HepG2 (cell line): ENCODE results near the gene FRAS1. TPM values are rescaled to one million over a fixed set of nuclear protein-coding genes. Genes with fewer than 3 reads are reported as not detected.

Experiments used
- BORCS8-MEF2B ChIP-seq: sonication (generic); formaldehyde crosslinking; IDR thresholded peaks from 2 replicates; pipeline ENCODE4 v1.8.0; 2022; ENCODE audit warnings: mild to moderate bottlenecking, missing genetic modification reagents
- CBX2 ChIP-seq, 2 experiments: fragments of 200-600 bp in 1 of 2; sonication (generic); formaldehyde crosslinking in 1 of 2; IDR thresholded peaks; 2 replicates each; pipeline versions ENCODE4 v1.7.0 to v1.8.1; 2018 to 2022; ENCODE audit warnings: low read depth in 2 of 2, low read length in 1 of 2, mild to moderate bottlenecking in 1 of 2, missing genetic modification reagents in 1 of 2
- FOXJ3 ChIP-seq: sonication (generic); formaldehyde crosslinking; IDR thresholded peaks from 2 replicates; pipeline ENCODE4 v1.4.0; 2020; ENCODE audit warnings: missing genetic modification reagents, mild to moderate bottlenecking, borderline replicate concordance
- HDAC2 ChIP-seq: sonication (generic); formaldehyde crosslinking; IDR thresholded peaks from 2 replicates; pipeline ENCODE4 v1.4.0; 2020; ENCODE audit warnings: missing genetic modification reagents
- HNF4G ChIP-seq, 2 experiments: sonication (generic) in 1 of 2; formaldehyde crosslinking in 1 of 2; IDR thresholded peaks; 2 replicates each; pipeline versions ENCODE4 v1.4.0 to v1.6.1; 2011 to 2020; ENCODE audit warnings: borderline replicate concordance in 2 of 2, low read depth in 2 of 2, mild to moderate bottlenecking in 2 of 2, low read length in 1 of 2, missing genetic modification reagents in 1 of 2, moderate library complexity in 1 of 2
- MIXL1 ChIP-seq: IDR thresholded peaks from 2 replicates; pipeline ENCODE4 v1.6.1; 2016
- NFIC ChIP-seq: IDR thresholded peaks from 2 replicates; pipeline ENCODE4 v1.6.1; 2012; ENCODE audit warnings: mild to moderate bottlenecking, low read length, inconsistent platforms
- NONO ChIP-seq, 2 experiments: fragments of 450-650 bp in 1 of 2; sonication (generic) in 1 of 2; formaldehyde crosslinking in 1 of 2; IDR thresholded peaks in 1 of 2; conservative IDR thresholded peaks in 1 of 2; 2 replicates each; pipeline versions ENCODE4 v1.6.1 to v1.8.0; 2017 to 2022; ENCODE audit warnings: mild to moderate bottlenecking in 1 of 2, missing genetic modification reagents in 1 of 2, moderate library complexity in 1 of 2
- NR2F2 ChIP-seq: IDR thresholded peaks from 2 replicates; pipeline ENCODE4 v1.6.1; 2012; ENCODE audit warnings: low read depth, inconsistent platforms, borderline replicate concordance
- PBX2 ChIP-seq: IDR thresholded peaks from 2 replicates; pipeline ENCODE4 v1.6.1; 2016; ENCODE audit warnings: control low read depth
- POGZ ChIP-seq: sonication (generic); formaldehyde crosslinking; IDR thresholded peaks from 2 replicates; pipeline ENCODE4 v1.4.0; 2020; ENCODE audit warnings: mild to moderate bottlenecking, missing genetic modification reagents
- PTBP1 ChIP-seq: fragments of 200-400 bp; formaldehyde crosslinking; IDR thresholded peaks from 2 replicates; pipeline ENCODE4 v1.6.1; 2018; ENCODE audit warnings: low read length, low read depth; ENCODE audit not compliant: poor library complexity, severe bottlenecking
- SALL1 ChIP-seq: sonication (generic); formaldehyde crosslinking; IDR thresholded peaks from 2 replicates; pipeline ENCODE4 v1.8.0; 2022; ENCODE audit warnings: mild to moderate bottlenecking, missing genetic modification reagents
- SAP130 ChIP-seq: IDR thresholded peaks from 2 replicates; pipeline ENCODE4 v1.6.1; 2016; ENCODE audit warnings: low read depth
- SOX6 ChIP-seq, 2 experiments: fragments of 450-650 bp in 1 of 2; sonication (generic) in 1 of 2; formaldehyde crosslinking in 1 of 2; IDR thresholded peaks; 2 replicates each; pipeline versions ENCODE4 v1.4.0 to v1.6.1; 2017 to 2020; ENCODE audit warnings: antibody characterized with exemption in 1 of 2, mild to moderate bottlenecking in 1 of 2, missing genetic modification reagents in 1 of 2
- YEATS2 ChIP-seq: sonication (generic); formaldehyde crosslinking; IDR thresholded peaks from 2 replicates; pipeline ENCODE4 v1.4.0; 2020; ENCODE audit warnings: missing genetic modification reagents, borderline replicate concordance
- ZMYM4 ChIP-seq: sonication (generic); formaldehyde crosslinking; IDR thresholded peaks from 2 replicates; pipeline ENCODE4 v1.8.1; 2023; ENCODE audit warnings: mild to moderate bottlenecking, missing genetic modification reagents
- ZNF382 ChIP-seq: sonication (generic); formaldehyde crosslinking; IDR thresholded peaks from 2 replicates; pipeline ENCODE4 v1.5.0; 2020; ENCODE audit warnings: missing genetic modification reagents, mild to moderate bottlenecking, borderline replicate concordance
- ZNF552 ChIP-seq: sonication (generic); formaldehyde crosslinking; IDR thresholded peaks from 2 replicates; pipeline ENCODE4 v1.9.0; 2022; ENCODE audit warnings: missing genetic modification reagents, mild to moderate bottlenecking, borderline replicate concordance
- ZNF883 ChIP-seq: sonication (generic); formaldehyde crosslinking; IDR thresholded peaks from 2 replicates; pipeline ENCODE4 v1.5.1; 2020; ENCODE audit warnings: mild to moderate bottlenecking, missing genetic modification reagents; ENCODE audit errors: not compliant biosample characterization
- polyA plus RNA-seq, 8 experiments: library from polyadenylated mRNA; depleted of rRNA in 3 of 8; stranded (reverse) in 7 of 8; unstranded in 1 of 8; fragments of >200 nt; fragmentation: Illumina TruSeq in 4 of 8; extraction: Trizol in 4 of 8; gene quantifications; 2 replicates each; pipeline versions ENCODE4 v1.2.1 to v1.2.3, GENCODE V29; 2011 to 2016; ENCODE audit warnings: low read depth in 4 of 8, missing spikeins in 1 of 8, mixed read lengths in 1 of 8; ENCODE audit not compliant: insufficient read depth in 1 of 8
- total RNA-seq, 5 experiments: library from RNA; depleted of rRNA; stranded (reverse); fragments of >200 nt; fragmentation: Illumina TruSeq; extraction: Trizol; gene quantifications; 2 replicates each; pipeline ENCODE4 v1.2.3, GENCODE V29; 2016; ENCODE audit warnings: low read depth in 1 of 5
- TF ChIP-seq, protein P1 (sequence below): IDR thresholded peaks from 2 replicates; pipeline ENCODE4 v1.4.0; 2020; ENCODE audit warnings: mild to moderate bottlenecking, missing genetic modification reagents
- TF ChIP-seq, protein P2 (sequence below): sonication (generic); formaldehyde crosslinking; IDR thresholded peaks from 2 replicates; pipeline ENCODE4 v1.4.0; 2020; ENCODE audit warnings: missing genetic modification reagents, borderline replicate concordance

The FRAS1 gene
- total and polyA plus RNA-seq, 2 of the 13 experiments (the other 11 are each of a cell fraction or from before 2014, with no cell fraction given), result 22.5 to 31.6 TPM

DNA sequence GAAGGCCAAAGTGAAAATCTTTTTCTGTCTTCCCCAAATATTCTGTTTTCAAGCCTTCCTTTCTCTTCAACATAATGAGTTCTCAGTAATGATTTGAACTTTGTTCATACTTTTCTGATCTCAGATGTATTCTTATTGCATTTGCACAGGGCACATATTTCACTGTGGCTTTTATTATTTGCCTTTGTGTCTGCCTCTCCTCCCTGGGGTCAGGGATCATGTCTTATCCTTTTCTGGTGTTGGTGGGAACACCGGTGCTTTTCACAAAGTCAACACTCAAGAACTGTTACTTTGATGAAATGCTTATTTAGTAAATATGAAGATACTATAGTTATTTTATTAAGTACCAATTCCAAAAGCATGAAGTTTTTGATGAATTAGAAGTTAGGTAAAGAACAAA, 143.8 kb downstream of the FRAS1 start (continued):
- TF ChIP-seq, protein P1, sequence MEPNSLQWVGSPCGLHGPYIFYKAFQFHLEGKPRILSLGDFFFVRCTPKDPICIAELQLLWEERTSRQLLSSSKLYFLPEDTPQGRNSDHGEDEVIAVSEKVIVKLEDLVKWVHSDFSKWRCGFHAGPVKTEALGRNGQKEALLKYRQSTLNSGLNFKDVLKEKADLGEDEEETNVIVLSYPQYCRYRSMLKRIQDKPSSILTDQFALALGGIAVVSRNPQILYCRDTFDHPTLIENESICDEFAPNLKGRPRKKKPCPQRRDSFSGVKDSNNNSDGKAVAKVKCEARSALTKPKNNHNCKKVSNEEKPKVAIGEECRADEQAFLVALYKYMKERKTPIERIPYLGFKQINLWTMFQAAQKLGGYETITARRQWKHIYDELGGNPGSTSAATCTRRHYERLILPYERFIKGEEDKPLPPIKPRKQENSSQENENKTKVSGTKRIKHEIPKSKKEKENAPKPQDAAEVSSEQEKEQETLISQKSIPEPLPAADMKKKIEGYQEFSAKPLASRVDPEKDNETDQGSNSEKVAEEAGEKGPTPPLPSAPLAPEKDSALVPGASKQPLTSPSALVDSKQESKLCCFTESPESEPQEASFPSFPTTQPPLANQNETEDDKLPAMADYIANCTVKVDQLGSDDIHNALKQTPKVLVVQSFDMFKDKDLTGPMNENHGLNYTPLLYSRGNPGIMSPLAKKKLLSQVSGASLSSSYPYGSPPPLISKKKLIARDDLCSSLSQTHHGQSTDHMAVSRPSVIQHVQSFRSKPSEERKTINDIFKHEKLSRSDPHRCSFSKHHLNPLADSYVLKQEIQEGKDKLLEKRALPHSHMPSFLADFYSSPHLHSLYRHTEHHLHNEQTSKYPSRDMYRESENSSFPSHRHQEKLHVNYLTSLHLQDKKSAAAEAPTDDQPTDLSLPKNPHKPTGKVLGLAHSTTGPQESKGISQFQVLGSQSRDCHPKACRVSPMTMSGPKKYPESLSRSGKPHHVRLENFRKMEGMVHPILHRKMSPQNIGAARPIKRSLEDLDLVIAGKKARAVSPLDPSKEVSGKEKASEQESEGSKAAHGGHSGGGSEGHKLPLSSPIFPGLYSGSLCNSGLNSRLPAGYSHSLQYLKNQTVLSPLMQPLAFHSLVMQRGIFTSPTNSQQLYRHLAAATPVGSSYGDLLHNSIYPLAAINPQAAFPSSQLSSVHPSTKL (CRISPR knock-in tag), result peak; percentile 77
- TF ChIP-seq YEATS2 (CRISPR knock-in tag) (no peak), ZNF382 (CRISPR knock-in tag) (no peak), HNF4G (IDR thresholded peaks at IDR 0.05; ENCODE audit: borderline replicate concordance, low read depth, low read length) (peak; percentile 37; the same call in 1 of the 2 replicates), HNF4G (CRISPR knock-in tag; IDR thresholded peaks at IDR 0.05; ENCODE audit: borderline replicate concordance, low read depth) (no peak), NR2F2 (peak; percentile 93), NONO (IDR thresholded peaks at IDR 0.05) (no peak), NONO (CRISPR knock-in tag; conservative IDR thresholded peaks at IDR 0.05) (0 out of 2 replicates have a peak, but pooled peaks have one; percentile 18), SAP130 (CRISPR knock-in tag) (0 out of 2 replicates have a peak, but pooled peaks have one; percentile 18), POGZ (CRISPR knock-in tag) (peak; percentile 61; the same call in 1 of the 2 replicates), MIXL1 (CRISPR knock-in tag) (0 out of 2 replicates have a peak, but pooled peaks have one; percentile 34), PTBP1 (no peak), CBX2 (IDR thresholded peaks at IDR 0.05; ENCODE audit: low read depth, low read length) (no peak), CBX2 (CRISPR knock-in tag; IDR thresholded peaks at IDR 0.05; ENCODE audit: low read depth) (no peak), ZMYM4 (CRISPR knock-in tag) (peak; percentile 34; the same call in 1 of the 2 replicates), NFIC (peak; percentile 75; the same call in 1 of the 2 replicates), FOXJ3 (CRISPR knock-in tag) (peak; percentile 64; the same call in 1 of the 2 replicates), PBX2 (CRISPR knock-in tag) (no peak), ZNF552 (CRISPR knock-in tag) (no peak), BORCS8-MEF2B (CRISPR knock-in tag) (no peak), HDAC2 (CRISPR knock-in tag) (peak; percentile 70), SALL1 (peak; percentile 57; the same call in 1 of the 2 replicates), ZNF883 (CRISPR knock-in tag) (no peak), SOX6 (IDR thresholded peaks at IDR 0.05) (no peak), SOX6 (CRISPR knock-in tag; IDR thresholded peaks at IDR 0.05) (peak; percentile 73)
- TF ChIP-seq, protein P2, sequence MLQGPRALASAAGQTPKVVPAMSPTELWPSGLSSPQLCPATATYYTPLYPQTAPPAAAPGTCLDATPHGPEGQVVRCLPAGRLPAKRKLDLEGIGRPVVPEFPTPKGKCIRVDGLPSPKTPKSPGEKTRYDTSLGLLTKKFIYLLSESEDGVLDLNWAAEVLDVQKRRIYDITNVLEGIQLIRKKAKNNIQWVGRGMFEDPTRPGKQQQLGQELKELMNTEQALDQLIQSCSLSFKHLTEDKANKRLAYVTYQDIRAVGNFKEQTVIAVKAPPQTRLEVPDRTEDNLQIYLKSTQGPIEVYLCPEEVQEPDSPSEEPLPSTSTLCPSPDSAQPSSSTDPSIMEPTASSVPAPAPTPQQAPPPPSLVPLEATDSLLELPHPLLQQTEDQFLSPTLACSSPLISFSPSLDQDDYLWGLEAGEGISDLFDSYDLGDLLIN (CRISPR knock-in tag), result no peak
